Esophagus (tissue), 2 donors: ENCODE results near the gene MSMP. TPM values are rescaled to one million over a fixed set of nuclear protein-coding genes. Genes with fewer than 3 reads are reported as not detected.

Experiments used
- H3K27ac ChIP-seq, 2 donors: one replicate each; pipeline ENCODE4 v1.5.1; 2013; ENCODE audit warnings: low read depth in 2 of 2, mild to moderate bottlenecking in 2 of 2, inconsistent platforms in 1 of 2, low read length in 1 of 2, moderate library complexity in 1 of 2
- H3K27me3 ChIP-seq, 2 donors: one replicate each; pipeline ENCODE4 v1.6.1; 2013; ENCODE audit warnings: low read length in 2 of 2, control low read depth in 1 of 2, mild to moderate bottlenecking in 1 of 2; ENCODE audit not compliant: insufficient read depth in 2 of 2, control insufficient read depth in 1 of 2
- H3K36me3 ChIP-seq, 2 donors: one replicate each; pipeline ENCODE4 v1.6.1; 2013; ENCODE audit warnings: low read length in 1 of 2; ENCODE audit not compliant: control insufficient read depth in 2 of 2, insufficient read depth in 2 of 2
- H3K4me1 ChIP-seq, 2 donors: one replicate each; pipeline ENCODE4 v1.6.1; 2013; ENCODE audit warnings: low read length in 1 of 2; ENCODE audit not compliant: control insufficient read depth in 2 of 2, insufficient read depth in 2 of 2
- H3K4me3 ChIP-seq, 2 donors: one replicate each; pipeline ENCODE4 v1.5.1; 2013; ENCODE audit warnings: low read length in 2 of 2, mild to moderate bottlenecking in 2 of 2, low read depth in 1 of 2, moderate library complexity in 1 of 2
- H3K9me3 ChIP-seq, 2 donors: one replicate each; pipeline ENCODE4 v1.6.1; 2013; ENCODE audit warnings: mild to moderate bottlenecking in 2 of 2, low read depth in 1 of 2, low read length in 1 of 2, moderate library complexity in 1 of 2; ENCODE audit not compliant: control insufficient read depth in 2 of 2, insufficient read depth in 1 of 2
- WGBS, 2 donors: extraction: QIAGEN DNeasy Blood & Tissue Kit; methylation state at CpG; one replicate each; pipeline ENCODE4 v1.1.7; 2013; 5-methylcytosine and 5-hydroxymethylcytosine counted together
- polyA plus RNA-seq, 2 donors: library from polyadenylated mRNA; stranded (reverse); fragments of 200-250 nt; gene quantifications; one replicate each; pipeline ENCODE4 v1.2.3, GENCODE V29; 2013
- donor health status: healthy with polysubstance abuse.
- donor health status: Bipolar disorder and iron deficiency.

MSMP gene
- polyA plus RNA-seq, 2 donors: 0.06 TPM; not detected in 1

- H3K27ac ChIP-seq: no peak overlapping the region
- 92 to 93% methylated on average over 14 of the region's 14 CpGs for WGBS, 2 donors
- no peaks in the 10 kb centered on the region for H3K4me1 ChIP-seq
- H3K9me3 ChIP-seq: no peaks in the 10 kb centered on the region
- peaks cover 48 to 79% of the 10 kb centered on the region in 2 donors for H3K36me3 ChIP-seq
- H3K27me3 ChIP-seq: no peaks in the 10 kb centered on the region
- H3K4me3 ChIP-seq: no peak overlapping the region
Observed at GRCh38 chr9:35717132-35717870, 36.8 kb downstream of the MSMP start.

- Histone ChIP-seq H3K27ac (peak overlapping the region in 1 of 2 donors; percentile 11), H3K9me3 (no peaks in the 10 kb centered on the region), H3K36me3 (peaks cover 44 to 77% of the 10 kb centered on the region in 2 donors), H3K4me1 (no peaks in the 10 kb centered on the region), H3K4me3 (no peak overlapping the region), H3K27me3 (no peaks in the 10 kb centered on the region)
- WGBS, 2 donors: 87 to 89% methylated on average over 4 of the region's 4 CpGs
Observed at GRCh38 chr9:35716230-35716629, 37.8 kb downstream of the MSMP start.

DNA sequence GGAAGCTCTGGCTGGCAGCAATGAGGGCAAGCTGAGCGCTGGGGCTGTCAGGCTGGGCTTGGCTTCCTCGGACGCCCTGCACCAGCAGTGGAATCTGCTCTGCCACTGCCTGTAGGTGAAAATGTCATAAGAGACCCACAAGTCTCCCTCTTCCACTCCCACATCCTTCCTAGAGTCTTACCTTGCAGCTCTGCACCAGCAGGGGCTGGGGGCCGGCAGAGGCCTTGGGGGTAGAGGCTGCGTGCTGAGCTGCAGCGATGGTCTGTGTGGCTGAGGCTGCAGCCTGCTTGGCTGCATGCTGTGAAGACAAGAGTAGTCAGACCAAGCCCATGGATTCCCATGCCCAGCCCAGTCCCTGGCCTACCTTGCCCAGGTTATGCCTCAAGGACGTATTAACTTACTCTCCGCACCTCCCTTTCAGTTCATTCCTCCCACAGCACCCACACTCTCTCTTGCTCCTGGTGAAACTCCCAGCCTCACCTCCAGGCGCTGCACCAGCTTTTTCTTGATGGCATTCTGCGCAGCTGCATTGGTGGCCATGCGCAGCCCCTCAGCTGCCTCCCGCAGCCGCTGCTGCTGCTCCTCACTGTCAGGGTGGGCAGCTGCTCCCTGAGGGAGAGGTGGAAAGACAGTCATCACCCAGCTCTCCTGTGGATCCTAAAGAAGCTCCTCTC is 39.4 kb downstream of the MSMP start:
- Histone ChIP-seq H3K36me3 (peaks cover 42 to 76% of the 10 kb centered on the region in 2 donors), H3K27ac (no peak overlapping the region), H3K4me1 (no peaks in the 10 kb centered on the region), H3K27me3 (no peaks in the 10 kb centered on the region), H3K9me3 (no peaks in the 10 kb centered on the region), H3K4me3 (no peak overlapping the region)
- WGBS, 2 donors: 94 to 95% methylated on average over 13 of the region's 13 CpGs

DNA sequence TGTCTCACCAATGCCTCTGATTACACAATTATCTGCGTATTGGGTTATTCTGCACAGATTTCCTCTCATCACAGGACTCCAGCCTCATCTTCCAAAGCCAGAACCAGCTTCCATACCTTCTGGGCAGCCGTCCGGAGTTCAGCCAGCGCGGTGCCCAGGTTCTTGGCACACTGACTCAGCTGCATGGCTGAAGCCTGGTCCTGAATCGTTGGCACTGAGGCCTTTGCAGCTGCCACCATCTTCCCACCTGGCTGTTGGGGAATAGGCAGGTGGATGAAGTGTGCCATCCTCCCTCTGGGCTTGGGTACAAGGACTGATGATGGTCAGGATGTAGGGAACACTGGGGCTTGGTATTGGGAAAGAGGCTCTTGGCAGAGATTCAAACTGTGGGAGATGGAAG is 40.0 kb downstream of the MSMP start:
- Histone ChIP-seq H3K27me3 (no peaks in the 10 kb centered on the region), H3K9me3 (no peaks in the 10 kb centered on the region), H3K4me1 (no peaks in the 10 kb centered on the region), H3K4me3 (no peak overlapping the region), H3K36me3 (peaks cover 37 to 70% of the 10 kb centered on the region in 2 donors), H3K27ac (no peak overlapping the region)
- 90% methylated on average over 6 of the region's 6 CpGs for WGBS, 2 donors

DNA sequence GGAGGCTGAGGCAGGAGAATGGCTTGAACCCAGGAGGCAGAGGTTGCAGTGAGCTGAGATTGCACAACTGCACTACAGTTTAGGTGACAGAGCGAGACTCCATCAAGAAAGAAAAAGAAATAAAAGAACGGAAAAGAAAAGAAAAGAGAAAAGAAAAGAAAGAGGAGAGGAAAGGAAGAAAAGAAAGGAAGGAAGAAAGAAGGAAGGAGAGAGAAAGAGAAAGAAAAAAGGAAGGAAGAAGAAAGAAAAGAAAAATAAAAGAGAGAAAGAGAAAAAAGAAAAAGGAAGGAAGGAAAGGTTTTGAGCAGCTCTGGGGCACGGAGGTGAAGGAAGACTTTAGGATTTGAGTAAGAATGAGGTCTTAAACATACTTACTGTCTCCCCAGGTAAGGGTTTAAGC is 40.5 kb downstream of the MSMP start:
- Histone ChIP-seq H3K36me3 (peaks cover 33 to 65% of the 10 kb centered on the region in 2 donors), H3K27me3 (no peaks in the 10 kb centered on the region), H3K9me3 (no peaks in the 10 kb centered on the region), H3K27ac (no peak overlapping the region), H3K4me1 (no peaks in the 10 kb centered on the region), H3K4me3 (no peak overlapping the region)
- 91 to 96% methylated on average over 3 of the region's 3 CpGs for WGBS, 2 donors

GRCh38 chr9:35712762-35713400 is 41.2 kb downstream of the MSMP start:
- H3K36me3 ChIP-seq: peaks cover 33 to 63% of the 10 kb centered on the region in 2 donors
- 77 to 79% methylated on average over 11 of the region's 11 CpGs for WGBS, 2 donors
- no peaks in the 10 kb centered on the region for H3K27me3 ChIP-seq
- no peak overlapping the region for H3K4me3 ChIP-seq
- no peaks in the 10 kb centered on the region for H3K9me3 ChIP-seq
- no peak overlapping the region for H3K27ac ChIP-seq
- H3K4me1 ChIP-seq: no peaks in the 10 kb centered on the region

GRCh38 chr9:35711501-35712428 is 42.3 kb downstream of the MSMP start:
- Histone ChIP-seq H3K36me3 (peaks cover 29 to 63% of the 10 kb centered on the region in 2 donors), H3K9me3 (no peaks in the 10 kb centered on the region), H3K27ac (no peak overlapping the region), H3K4me1 (no peaks in the 10 kb centered on the region), H3K27me3 (no peaks in the 10 kb centered on the region), H3K4me3 (no peak overlapping the region)
- 79 to 84% methylated on average over 21 of the region's 21 CpGs for WGBS, 2 donors

GRCh38 chr9:35710818-35711500 is 43.1 kb downstream of the MSMP start:
- Histone ChIP-seq H3K27me3 (no peaks in the 10 kb centered on the region), H3K4me1 (no peaks in the 10 kb centered on the region), H3K36me3 (peaks cover 36 to 67% of the 10 kb centered on the region in 2 donors), H3K27ac (peak overlapping the region in 1 of 2 donors; percentile 18), H3K4me3 (no peak overlapping the region), H3K9me3 (no peaks in the 10 kb centered on the region)
- WGBS, 2 donors: 78 to 86% methylated on average over 7 of the region's 7 CpGs
